Lung (tissue), 12 donors: Measurements from ENCODE around the gene GPX8. TPM values are rescaled to one million over a fixed set of nuclear protein-coding genes. Genes with fewer than 3 reads are reported as not detected.

Experiments used
- ATAC-seq: fragments of 200-7000 bp; cut with Tn5 transposase; one replicate; pipeline ENCODE4 v1.9.1; 2020; ENCODE audit warnings: moderate number of reproducible peaks; ENCODE audit not compliant: insufficient read depth, low FRiP score
- DNase-seq, 3 donors: peaks; one replicate each; pipeline ENCODE4 v3.0.0-alpha.2; 2013 to 2017
- H3K27ac ChIP-seq, 2 donors: one replicate each; pipeline ENCODE4 v1.5.1; 2013; ENCODE audit warnings: mild to moderate bottlenecking in 2 of 2, moderate library complexity in 2 of 2, control low read depth in 1 of 2, inconsistent platforms in 1 of 2, low read depth in 1 of 2, low read length in 1 of 2
- H3K27me3 ChIP-seq, 3 donors: one replicate each; pipeline ENCODE4 v1.5.1; 2013; ENCODE audit warnings: low read length in 2 of 3; ENCODE audit not compliant: control insufficient read depth in 3 of 3, insufficient read depth in 3 of 3
- H3K36me3 ChIP-seq, 4 donors: one replicate each; pipeline ENCODE4 v1.5.1; 2013; ENCODE audit warnings: low read length in 4 of 4, mild to moderate bottlenecking in 1 of 4, moderate library complexity in 1 of 4; ENCODE audit not compliant: control insufficient read depth in 4 of 4, insufficient read depth in 4 of 4
- H3K4me1 ChIP-seq, 5 donors: one replicate each; pipeline ENCODE4 v1.5.1; 2013; ENCODE audit warnings: low read length in 5 of 5, mild to moderate bottlenecking in 2 of 5, moderate library complexity in 1 of 5; ENCODE audit not compliant: control insufficient read depth in 5 of 5, insufficient read depth in 5 of 5
- H3K4me3 ChIP-seq: one replicate; pipeline ENCODE4 v1.5.1; 2013; ENCODE audit warnings: mild to moderate bottlenecking, control low read depth, moderate library complexity
- H3K9ac ChIP-seq, 2 donors: one replicate each; pipeline ENCODE4 v1.5.1; 2013; ENCODE audit warnings: low read length in 2 of 2, control low read depth in 1 of 2; ENCODE audit not compliant: insufficient read depth in 1 of 2
- H3K9me3 ChIP-seq, 4 donors: one replicate each; pipeline ENCODE4 v1.5.1; 2013; ENCODE audit warnings: low read length in 3 of 4, mild to moderate bottlenecking in 1 of 4, moderate library complexity in 1 of 4; ENCODE audit not compliant: control insufficient read depth in 4 of 4, insufficient read depth in 3 of 4
- CTCF ChIP-seq: IDR thresholded peaks from 2 replicates; pipeline ENCODE4 v1.5.1; 2012; ENCODE audit warnings: mild to moderate bottlenecking; ENCODE audit errors: control extremely low read depth, extremely low read depth
- WGBS, 2 donors: extraction: QIAGEN DNeasy Blood & Tissue Kit; methylation state at CpG; one replicate each; pipeline ENCODE4 v1.1.7; 2013; 5-methylcytosine and 5-hydroxymethylcytosine counted together
- polyA plus RNA-seq, 2 donors: library from polyadenylated mRNA; stranded (reverse); fragments of 200-250 nt; gene quantifications; one replicate each; pipeline ENCODE4 v1.2.1, GENCODE V29; 2013
- total RNA-seq, 2 donors: library from RNA; depleted of rRNA in 1 of 2; stranded (reverse); fragments of >200 nt in 1 of 2; gene quantifications; one replicate each; pipeline ENCODE4 v1.2.1, GENCODE V29; 2014 to 2021
- donor health status: control.
- donor health status: control.
- donor health status: Bipolar disorder and iron deficiency.
- donor health status: healthy.
- donor health status: DM: yes; HTN: yes; CAD: no.

The GPX8 gene
- total and polyA plus RNA-seq, 4 donors = 7.5 to 30.8 (median 13.7) TPM

- WGBS, 2 donors = 77 to 91% methylated on average over 8 of the region's 8 CpGs
- TF ChIP-seq CTCF = no peak
- no peaks in the 10 kb centered on the region for H3K36me3 ChIP-seq
- H3K4me1 ChIP-seq = no peaks in the 10 kb centered on the region
- H3K4me3 ChIP-seq = no peak overlapping the region
- no peak overlapping the region for H3K9ac ChIP-seq
- ATAC-seq = no peak
- DNase-seq = no peak
- H3K9me3 ChIP-seq = no peaks in the 10 kb centered on the region
- H3K27ac ChIP-seq = no peak overlapping the region
- H3K27me3 ChIP-seq = peaks cover 0 to 2% (median 0%) of the 10 kb centered on the region in 3 donors
These were observed 13.9 kb upstream of the GPX8 start for GRCh38 chr5:55146080-55146479.

GRCh38 chr5:55146543-55147151 lies 13.3 kb upstream of the GPX8 start:
- Histone ChIP-seq H3K36me3 (no peaks in the 10 kb centered on the region), H3K27ac (no peak overlapping the region), H3K9ac (no peak overlapping the region), H3K27me3 (peaks cover 0 to 2% (median 0%) of the 10 kb centered on the region in 3 donors), H3K4me1 (no peaks in the 10 kb centered on the region), H3K9me3 (no peaks in the 10 kb centered on the region), H3K4me3 (no peak overlapping the region)
- peak; percentile 82 for ATAC-seq
- peak; percentile 82 to 87 (median 86) for DNase-seq
- TF ChIP-seq CTCF = peak; percentile 86
- WGBS, 2 donors = 7 to 8% methylated on average over 11 of the region's 11 CpGs

GRCh38 chr5:55149308-55149795 lies 10.6 kb upstream of the GPX8 start:
- no peaks in the 10 kb centered on the region for H3K9me3 ChIP-seq
- WGBS, 2 donors = 54 to 83% methylated on average over 2 of the region's 2 CpGs
- no peak for TF ChIP-seq CTCF
- ATAC-seq (no peak), DNase-seq (no peak)
- H3K27me3 ChIP-seq = no peaks in the 10 kb centered on the region
- H3K4me1 ChIP-seq = peaks cover 0 to 4% (median 0%) of the 10 kb centered on the region in 5 donors
- no peaks in the 10 kb centered on the region for H3K36me3 ChIP-seq
- H3K9ac ChIP-seq = no peak overlapping the region
- H3K27ac ChIP-seq = no peak overlapping the region
- H3K4me3 ChIP-seq = no peak overlapping the region
